ENCODE data around the gene RAB41.
A peak's percentile ranks its signal among the peaks of the same experiment; 100 is the strongest.
"Not testable (repeated sequence)": the region's sequence is repeated elsewhere in the genome, so short reads cannot be mapped to it uniquely, and the experiment has no call there.

Gene RAB41

DNA sequence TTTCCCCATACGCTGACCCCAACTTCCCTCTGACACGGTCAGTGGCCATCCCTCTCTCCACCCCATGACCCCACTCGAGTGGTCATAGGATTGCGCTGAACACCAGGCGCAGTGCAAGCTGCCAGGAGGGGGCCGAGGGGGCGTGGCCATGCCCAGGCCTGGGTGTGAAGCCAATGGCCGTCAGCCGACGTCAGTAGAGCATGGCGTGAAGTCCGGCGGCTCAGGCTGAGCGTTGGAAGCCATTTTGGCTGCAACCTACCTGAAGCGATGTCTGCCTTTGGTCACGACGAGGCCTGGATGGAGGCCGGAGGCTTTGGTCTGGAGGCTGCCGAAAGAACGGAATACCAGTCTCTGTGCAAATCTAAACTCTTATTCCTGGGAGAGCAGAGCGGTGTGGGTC lies at the start of gene RAB41:
TSS of gene RAB41 (plus strand) at position 222 of the 400 bp plus-strand sequence. CDS start at position 268, 46 bp downstream.
- DNase-seq: no peak

DNA sequence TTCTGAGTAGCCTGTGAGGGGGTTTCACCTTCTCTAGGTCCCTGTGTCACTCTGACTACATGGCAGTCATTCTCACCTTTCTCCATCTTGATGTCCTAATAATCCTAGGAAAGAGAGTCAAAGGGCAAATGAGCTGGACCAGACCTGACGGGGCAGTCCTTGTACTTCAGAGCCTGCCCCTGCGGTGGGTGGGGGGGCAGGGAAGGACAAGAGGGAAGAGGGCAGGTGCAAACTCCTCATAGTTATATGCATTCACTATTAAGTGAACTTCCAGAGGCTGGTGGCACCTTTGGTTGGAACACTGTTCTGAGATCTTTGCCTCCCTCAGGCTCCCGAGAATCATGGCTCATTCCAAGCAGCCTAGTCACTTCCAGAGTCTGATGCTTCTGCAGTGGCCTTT lies 47.6 kb upstream of the RAB41 start, which contains the start of gene AWAT1:
TSS of gene AWAT1 (plus strand) at position 301 of the 400 bp plus-strand sequence. CDS start at position 342, 41 bp downstream.
- DNase-seq: no peak

DNA sequence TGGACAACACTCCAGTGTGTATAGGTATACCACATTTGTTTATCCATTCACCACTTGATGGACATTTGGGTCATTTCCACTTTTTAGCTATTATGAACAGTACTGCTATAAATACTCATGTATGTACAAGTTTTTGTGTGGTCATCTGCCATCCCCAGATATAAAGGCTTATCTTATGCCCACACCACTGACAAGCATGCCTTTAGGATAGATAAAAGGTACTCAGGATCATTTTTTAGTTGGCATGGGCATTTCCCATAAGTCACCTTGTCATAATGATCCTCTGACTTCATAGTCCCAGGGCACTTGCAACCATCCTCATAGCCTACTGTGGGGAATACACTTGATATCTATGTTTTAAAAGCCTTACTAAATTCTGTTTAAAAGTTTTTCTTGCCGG lies 41.2 kb upstream of the RAB41 start:
- DNase-seq: no peak

DNA sequence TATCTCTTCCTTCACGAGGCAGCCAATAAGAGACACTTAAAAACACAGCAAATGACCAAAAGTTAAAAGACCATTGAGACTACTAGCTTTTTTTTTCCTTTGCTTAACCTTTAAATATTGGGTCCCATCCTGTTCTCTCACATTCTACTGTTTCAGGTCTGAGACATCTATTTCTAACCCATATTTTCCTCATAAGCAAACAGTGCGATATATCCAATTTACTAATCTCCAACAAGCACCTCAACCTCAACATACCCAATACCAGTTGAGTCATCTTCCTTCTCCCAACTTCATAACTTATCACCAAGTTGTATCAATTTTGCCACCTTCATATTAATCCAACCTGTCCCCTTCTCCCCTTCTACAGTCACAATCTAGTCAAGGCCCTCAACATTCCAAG lies 40.5 kb upstream of the RAB41 start:
- no peak for DNase-seq

DNA sequence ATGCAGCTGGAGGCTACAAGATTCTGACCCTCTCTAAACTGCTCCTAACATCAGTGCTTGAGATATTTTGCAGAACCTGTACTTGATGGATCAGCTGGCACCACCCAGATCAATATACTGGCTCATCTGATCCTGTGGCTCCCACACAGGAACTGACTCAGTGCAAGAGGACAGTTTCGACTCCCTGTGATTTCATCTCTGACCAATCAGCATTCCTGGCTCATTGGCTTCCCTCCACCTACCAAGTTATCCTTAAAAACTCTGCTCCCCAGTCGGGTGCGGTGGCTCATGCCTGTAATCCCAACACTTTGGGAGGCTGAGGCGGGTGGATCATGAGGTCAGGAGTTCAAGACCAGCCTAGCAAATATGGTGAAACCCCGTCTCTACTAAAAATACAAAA lies 38.4 kb upstream of the RAB41 start:
- DNase-seq: not testable (repeated sequence)

DNA sequence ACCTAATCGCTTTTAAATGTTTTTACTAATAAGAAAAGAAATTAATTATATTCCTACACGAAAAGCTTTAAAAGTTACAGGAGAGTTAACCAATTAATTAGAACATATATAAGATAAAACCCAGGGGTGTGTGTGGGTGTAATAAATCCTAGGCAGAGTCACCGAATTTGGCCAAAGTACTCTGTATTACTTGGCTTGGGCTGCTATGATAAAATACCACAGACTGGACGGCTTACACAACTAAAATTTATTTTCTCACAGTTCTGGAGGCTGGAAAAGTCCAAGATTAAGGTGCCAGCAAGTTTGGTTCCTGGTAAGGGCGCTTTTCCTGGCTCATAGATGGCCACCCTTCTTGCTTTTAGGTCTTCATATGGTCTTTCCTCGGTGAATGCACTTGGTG lies 37.1 kb upstream of the RAB41 start:
- DNase-seq: no peak

DNA sequence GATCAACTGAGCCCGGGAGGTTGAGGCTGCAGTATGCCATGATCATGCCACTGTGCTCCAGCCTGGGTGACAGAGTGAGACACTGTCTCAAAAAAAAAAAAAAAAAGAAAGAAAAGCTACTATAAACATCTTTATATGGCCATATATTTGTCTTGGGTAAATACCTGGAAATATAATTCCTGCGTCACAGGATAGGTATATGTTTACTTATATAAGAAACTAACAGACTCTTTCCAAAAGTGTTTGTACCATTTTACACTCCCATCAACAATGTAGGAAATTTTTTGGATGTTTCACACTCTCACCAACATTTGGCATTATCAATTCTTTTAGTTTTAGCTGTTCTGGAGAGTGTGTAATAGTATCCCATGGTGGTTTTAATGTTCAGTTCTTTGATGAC lies 34.7 kb upstream of the RAB41 start:
- no peak for DNase-seq

DNA sequence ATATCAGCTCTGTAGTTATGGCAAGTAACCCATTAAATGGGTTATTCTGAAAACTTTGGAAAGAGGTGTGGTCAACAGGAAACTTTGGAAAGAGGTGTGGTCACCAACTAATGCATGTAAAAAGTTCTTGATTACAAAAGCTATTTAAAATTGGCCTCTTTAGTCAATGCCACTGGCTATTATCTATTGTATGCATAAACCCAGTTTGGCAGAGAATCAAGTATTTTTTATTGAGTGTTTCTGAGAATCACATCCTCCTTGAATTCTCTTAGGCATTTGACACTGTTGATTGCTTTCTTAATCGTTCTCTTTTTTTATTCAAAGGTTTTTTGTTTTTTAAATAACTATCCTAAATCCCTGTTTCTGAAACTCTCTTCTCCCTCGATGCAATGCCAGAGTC lies 29.5 kb upstream of the RAB41 start:
- no peak for DNase-seq

DNA sequence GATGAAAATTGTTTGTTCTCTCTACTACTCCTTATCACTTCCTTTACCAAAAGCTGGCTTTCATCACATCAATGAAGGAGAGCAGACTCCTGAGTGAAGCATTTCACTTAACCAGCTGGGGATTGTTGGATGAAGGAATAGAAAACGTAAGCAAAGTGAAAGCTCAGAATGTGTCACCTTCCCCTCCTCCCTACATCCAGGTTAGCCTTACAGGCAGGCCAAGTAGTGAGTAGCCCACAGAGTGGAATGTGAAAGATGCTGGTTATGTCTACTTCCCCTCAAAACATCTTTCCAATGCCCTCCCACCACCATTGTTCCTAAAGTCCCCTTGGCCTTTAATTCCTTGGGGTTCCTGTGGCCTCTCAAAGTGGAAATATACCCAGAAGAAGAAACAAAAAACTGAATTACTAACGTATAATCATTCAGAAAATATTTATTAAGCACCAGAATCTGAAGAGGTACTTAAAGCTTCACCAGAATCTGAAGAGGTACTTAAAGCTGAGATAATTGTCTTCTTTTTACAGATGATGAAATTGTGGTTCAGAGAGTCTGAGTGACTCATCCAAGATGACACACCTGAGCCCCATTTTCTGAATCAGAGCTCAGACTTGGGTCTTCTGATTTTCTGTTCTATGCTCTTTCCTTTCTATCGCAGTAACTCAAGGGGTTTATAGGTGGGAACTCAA lies 28.5 kb upstream of the RAB41 start:
- no peak for DNase-seq

DNA sequence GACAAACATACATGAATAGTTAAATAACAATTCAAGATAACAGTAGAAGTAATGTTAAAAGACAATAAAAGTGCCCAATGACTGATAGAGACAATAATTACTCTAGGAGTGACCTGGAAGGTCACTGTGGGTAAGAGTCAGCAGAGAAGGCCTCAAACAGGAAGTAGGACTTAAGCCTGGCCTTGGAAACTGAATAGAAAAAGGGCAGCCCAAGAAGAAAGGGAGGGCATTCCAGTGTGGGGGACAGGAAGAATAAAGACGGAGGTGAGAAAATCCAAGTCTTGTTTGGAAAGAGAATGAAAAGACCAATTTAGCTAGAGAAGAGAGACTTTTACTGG lies 27.9 kb upstream of the RAB41 start:
- DNase-seq: no peak

DNA sequence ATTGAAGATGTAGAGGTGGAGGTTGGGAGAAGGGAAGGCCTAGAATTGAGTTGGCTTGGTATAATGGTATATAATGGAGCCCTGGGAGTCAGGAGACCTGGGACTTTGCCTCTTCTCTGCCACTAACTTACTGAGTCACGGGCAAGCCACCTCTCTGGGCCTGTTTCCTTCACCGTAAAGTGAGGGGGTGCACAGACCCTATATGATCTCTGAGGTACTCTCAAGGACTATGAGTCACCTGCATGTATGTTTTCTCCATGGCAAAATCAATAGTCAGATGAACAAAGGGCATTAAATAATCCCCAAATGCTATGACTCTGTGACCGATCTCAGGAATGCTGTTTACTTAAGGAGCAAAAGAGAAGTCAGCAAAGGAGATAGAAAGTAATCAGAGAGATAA lies 27.1 kb upstream of the RAB41 start:
- DNase-seq: no peak

DNA sequence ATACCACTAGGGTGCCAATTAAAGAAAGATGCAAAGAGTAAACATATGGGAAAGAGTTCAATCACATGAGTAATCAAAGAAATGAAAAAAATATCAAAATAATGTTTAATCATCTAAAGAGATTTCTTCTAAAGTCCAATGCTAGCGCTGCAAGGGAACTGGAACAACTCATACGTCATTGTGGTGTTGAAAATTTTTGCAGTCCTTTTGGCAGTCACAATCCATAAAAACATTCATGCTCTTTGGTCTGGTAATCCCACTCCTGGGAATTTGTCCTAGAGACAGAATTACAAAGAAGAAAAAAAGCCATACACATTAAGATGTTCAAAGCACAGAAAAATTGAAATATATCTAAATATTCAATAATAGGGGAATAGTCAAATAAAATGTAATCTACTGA lies 26.5 kb upstream of the RAB41 start:
- DNase-seq: no peak

DNA sequence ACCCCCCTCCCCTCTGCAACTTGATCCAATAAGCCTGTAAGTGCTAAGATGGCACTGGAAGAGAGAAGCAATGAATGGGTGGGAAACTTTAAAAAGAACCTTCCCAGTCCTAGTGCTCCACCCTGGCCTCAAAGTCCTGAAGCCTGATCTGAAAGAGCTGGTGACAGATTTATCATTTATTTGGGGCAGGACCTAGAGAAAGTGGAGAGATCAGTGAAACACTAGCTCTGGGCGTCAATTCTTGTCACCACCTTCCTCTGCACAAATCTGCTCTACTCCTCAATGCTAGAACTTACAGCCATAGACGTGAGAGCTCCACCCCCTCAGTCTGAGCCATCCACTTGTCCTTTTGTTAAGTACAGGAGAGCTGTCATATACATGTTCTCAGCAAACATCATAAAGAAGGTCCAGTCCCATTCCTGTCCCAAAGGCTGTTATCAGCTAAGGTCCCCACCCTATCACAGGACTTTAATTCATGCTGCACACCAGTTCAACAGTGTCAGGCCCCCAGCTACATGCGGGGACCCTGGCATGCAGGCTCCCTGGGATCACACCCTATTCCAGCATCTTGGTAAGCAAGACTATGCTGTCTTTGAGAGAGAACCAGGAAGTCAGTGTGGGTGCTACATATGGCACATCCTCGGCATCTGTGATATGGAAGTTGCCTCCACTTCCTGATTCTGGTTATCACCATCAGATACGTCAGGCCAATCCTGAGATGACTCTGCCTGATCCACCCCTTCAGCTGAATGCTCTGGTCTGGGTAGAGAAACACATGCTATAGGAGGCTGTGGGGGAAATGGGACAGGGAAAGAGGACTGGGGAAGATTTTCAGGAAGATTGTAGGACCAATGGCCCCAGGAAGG lies 24.3 kb upstream of the RAB41 start:
- no peak for DNase-seq

DNA sequence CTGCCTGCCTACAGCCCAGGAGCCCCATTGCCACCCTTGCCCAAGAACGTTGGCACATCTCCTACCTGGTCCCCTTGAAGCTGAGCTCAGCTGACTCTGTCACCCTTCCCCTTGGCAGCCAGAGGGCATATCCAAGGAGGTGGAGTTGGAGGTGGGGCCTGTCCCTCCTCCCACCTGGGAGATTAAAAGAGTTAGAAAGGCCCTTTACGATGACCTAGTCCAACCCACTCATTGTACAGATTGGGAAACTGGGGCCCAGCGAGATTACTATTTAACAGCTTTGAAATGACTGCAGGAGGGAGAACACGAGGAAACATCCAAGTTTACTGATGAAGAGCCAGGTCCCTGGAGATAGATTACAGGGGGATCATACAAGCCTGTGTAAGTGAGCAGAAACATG lies 21.9 kb upstream of the RAB41 start, which contains the start of gene P2RY4:
TSS of gene P2RY4 (minus strand) at position 101 of the 400 bp plus-strand sequence. CDS start 580 bp downstream, outside the sequence.
- DNase-seq: no peak

DNA sequence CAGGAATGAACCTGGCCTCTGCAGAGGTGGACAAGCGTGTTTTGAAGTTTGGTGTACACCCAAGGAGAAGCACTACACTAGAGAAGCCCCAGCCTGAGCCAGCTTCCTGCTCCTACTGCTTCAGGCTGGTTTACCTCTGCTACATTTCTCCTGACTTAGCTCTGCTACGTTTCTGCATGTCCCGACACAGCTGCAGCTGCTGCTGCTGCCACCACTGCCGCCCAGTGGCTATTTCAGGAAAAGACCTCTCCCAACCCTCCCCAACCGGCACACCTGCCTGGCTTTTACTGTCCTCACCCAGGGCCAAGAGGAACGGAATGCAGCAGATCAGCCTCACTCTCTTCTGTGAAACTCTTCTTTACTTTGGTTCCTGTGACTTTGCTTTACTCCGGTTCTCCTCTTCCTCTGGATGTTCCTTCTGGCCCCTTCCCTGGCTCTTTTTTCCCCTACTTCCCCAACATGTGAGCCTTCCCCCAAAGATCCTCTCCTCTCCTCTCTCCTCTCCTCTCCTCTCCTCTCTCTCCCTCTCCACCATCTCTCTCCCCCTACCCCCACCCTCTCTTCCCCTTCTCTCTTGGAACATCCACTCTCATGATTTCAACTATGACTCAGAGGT lies 18.9 kb upstream of the RAB41 start:
- peak; percentile 11 for DNase-seq

DNA sequence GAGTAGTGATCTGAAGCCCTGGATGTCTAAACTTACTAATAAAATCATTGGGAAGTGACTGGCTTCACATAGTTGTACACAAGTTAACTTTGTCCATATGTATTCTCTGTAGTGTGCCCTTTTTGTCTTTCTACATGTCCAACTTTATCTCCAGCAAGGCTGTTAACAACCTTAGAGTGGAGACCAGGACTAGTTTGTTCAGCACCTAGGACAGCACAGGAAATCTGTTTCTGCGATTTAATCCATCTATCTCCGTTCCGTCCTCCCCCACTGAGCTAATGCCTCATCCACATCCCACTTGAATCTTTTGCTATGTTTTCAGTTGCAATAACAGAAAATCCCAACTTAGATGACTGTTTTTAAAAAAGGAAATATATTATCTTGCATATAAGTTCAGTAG lies 17.2 kb upstream of the RAB41 start:
- no peak for DNase-seq

DNA sequence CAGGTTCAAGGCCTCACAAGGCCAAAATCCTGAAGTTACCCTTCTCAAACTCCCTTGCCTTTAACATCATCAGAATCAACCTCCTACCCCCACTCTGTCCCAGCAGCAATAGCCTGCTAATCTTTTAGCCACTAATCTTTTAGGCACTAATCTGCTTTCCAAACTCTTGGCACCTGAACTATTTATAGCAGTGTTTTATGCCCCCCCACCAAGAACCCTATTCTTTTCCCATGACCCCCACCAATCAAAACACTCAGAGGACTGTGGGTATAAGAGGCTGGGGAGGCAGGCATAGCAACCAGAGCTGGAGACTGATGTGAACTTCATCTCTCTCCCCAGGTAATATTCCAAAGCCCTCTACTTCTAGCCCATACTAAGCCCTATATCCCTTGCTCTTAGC lies 13.9 kb upstream of the RAB41 start, which contains the start of gene ARR3:
TSS of gene ARR3 (plus strand) at position 301 of the 400 bp plus-strand sequence. CDS start 1,052 bp downstream, outside the sequence.
- no peak for DNase-seq

DNA sequence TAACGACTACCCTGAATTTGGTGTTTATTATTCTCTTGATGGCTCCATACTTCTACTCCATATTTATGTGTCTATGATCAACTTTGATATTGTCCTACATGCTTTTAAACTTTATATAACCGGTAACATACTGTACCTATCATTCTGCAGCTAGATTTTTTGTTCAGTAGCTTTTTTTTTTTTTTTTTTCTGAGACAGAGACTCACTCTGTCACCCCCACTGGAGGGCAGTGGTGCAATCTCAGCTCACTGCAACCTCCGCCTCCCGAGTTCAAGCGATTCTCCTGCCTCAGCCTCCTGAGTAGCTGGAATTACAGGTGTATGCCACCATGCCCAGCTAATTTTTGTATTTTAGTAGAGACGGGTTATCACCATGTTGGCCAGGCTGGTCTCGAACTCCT lies 7.9 kb upstream of the RAB41 start:
- DNase-seq: not testable (repeated sequence)

DNA sequence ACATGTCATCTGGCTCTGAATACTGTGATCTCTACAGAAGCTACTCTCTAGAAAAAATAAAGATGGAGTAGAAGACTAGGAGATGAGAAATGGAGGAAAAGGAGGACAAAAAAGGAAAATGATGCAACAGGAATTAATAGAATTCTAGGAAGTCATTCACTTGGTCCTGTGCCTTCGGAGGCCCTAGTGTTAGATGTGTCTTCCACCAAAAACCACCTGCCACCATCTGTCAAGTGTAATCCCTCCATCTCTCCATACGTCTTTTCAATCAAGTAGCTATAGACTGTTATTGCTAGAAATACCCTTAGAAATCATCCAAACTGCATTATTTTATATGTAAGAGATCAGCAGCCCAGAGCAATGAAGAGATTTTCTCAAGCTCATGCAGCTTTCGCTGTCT lies 2.9 kb upstream of the RAB41 start:
- DNase-seq: no peak

DNA sequence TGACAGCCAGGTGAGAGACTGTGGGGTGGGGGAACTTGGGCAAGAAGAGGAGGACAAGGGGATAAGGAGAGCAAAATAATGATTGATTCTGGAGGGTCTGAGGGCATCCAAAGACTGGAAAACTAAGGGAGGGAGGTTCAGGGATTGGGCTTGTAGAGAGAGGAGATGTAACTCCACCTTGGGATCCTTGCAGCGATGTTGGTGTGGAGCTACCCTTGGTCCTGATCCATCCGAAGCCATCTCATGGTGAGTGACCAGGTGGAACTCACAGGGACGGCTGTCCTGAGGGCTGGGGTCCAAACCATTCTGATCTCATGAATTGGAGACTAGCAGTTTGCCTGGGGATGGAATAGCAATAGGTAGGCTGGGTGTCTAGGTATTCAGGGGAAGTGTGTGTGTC lies 1.4 kb upstream of the RAB41 start:
- DNase-seq: no peak

DNA sequence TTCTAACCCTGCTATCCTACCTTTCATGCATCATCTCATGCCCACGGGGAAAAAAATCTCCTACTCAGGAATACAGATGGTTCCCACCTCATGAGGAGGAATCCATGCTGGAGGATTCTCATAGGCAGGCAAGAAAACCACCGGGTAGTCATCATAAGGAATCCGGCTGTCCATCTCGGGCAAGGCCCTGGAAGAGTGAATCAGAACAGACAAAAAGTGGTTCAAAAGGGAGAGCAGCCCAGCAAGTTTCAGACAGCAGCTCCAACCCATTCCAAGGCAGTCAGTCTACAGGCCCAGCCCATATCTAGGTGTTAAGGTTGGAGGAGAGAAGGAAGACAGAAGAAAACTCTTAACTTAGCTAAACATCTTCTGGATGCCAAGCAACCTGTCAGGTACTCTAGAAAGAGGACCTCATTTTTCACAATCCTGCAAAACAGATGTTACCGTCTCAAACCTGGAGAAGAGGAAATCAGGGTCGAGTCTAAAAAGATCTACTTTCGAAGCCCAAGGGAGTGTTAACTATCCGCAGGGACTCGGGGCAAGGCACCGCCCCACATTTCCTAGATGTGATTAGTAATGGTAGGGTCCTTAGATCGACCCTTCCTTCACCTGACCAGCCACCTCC lies 7.3 kb downstream of the RAB41 start:
- DNase-seq: no peak

DNA sequence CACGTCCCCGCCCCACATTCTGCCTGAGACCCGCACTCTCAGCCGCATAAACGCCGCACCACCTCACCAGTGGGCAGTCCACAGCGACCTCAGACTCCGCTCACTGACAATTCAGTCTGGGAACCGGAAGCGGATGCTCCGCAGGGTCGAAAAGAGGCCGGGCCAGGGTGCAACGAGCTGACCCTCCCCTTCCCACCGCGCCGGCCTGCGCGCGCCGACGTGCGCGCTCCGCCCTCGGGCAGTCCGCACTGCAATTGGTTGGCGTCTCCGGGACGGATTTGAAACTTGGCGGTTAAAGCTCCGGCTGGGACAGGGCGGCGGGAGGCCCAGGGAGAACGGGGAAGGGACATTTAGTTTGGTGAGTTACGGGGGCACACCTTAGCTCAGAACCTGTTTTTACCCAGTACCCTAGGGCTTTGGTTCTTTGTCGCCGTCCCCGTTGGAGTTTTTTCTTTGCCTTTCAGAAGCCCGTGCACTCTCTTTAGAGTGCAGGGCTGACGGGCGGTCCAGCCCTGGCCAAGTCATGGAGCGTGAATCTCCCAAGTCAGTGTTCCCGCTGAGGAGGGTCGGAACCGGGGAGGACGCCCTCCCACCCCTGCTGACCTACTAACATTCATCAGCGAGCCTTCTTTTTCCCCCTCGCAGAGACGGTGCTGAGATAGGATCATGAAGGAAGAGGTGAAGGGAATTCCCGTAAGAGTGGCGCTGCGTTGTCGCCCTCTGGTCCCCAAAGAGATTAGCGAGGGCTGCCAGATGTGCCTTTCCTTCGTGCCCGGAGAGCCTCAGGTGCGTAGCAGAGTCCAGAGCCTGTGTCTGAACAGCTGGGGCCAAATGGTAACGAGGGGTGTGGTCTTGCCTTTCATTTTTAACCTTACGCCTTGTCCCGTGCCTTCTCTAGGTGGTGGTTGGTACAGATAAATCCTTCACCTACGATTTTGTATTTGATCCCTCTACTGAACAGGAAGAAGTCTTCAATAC lies 8.1 kb downstream of the RAB41 start, which contains the start of the genes KIF4A and PDZD11:
TSS of gene KIF4A (plus strand) at position 312 of the 978 bp plus-strand sequence. CDS start at position 667, 355 bp downstream.
TSS of gene PDZD11 (minus strand) at position 135 of the 978 bp plus-strand sequence. CDS start 586 bp downstream, outside the sequence.
- DNase-seq: peak; percentile 76

Data from stimulated activated CD4-positive, alpha-beta T cell treated with anti-CD3 and anti-CD28 coated beads, Interleukin-4, amount 100 ng/mL, for 24 hours (primary cell).